Adipocyte (in vitro differentiated cells): ENCODE results near the gene CFAP61.
"Not testable (repeated sequence)": the region's sequence is repeated elsewhere in the genome, so short reads cannot be mapped to it uniquely, and the experiment has no call there.

Experiments used
- DNase-seq: peaks from one replicate; pipeline ENCODE4 v3.0.0-alpha.2; 2015; ENCODE audit warnings: low read depth
- H3K27me3 ChIP-seq: replicated peaks from 2 replicates; pipeline ENCODE4 v1.7.0; 2013; ENCODE audit warnings: mild to moderate bottlenecking, low read length, moderate library complexity; ENCODE audit not compliant: control insufficient read depth, insufficient read depth
- H3K36me3 ChIP-seq: 2 replicates; pipeline ENCODE4 v1.7.0; 2013; ENCODE audit warnings: low read length, mild to moderate bottlenecking, moderate library complexity; ENCODE audit not compliant: control insufficient read depth, insufficient read depth, severe bottlenecking
- H3K4me1 ChIP-seq: 2 replicates; pipeline ENCODE4 v1.7.0; 2013; ENCODE audit warnings: mild to moderate bottlenecking, low read length, moderate library complexity; ENCODE audit not compliant: control insufficient read depth, insufficient read depth
- H3K4me3 ChIP-seq: 2 replicates; pipeline ENCODE4 v1.7.0; 2013; ENCODE audit warnings: mild to moderate bottlenecking, low read length, moderate library complexity
- H3K9ac ChIP-seq: 2 replicates; pipeline ENCODE4 v1.7.0; 2013; ENCODE audit warnings: mild to moderate bottlenecking, low read length, moderate library complexity
- H3K9me3 ChIP-seq: 2 replicates; pipeline ENCODE4 v1.7.0; 2013; ENCODE audit warnings: mild to moderate bottlenecking, low read length, moderate library complexity; ENCODE audit not compliant: control insufficient read depth

The CFAP61 gene

GRCh38 chr20:20096421-20096820 is 44.1 kb downstream of the CFAP61 start:
- H3K36me3 ChIP-seq, result no peaks in the 10 kb centered on the region
- no peaks in the 10 kb centered on the region for H3K9me3 ChIP-seq
- peaks cover 7% of the 10 kb centered on the region for H3K27me3 ChIP-seq
- no peak for DNase-seq
- no peak overlapping the region for H3K9ac ChIP-seq
- no peak overlapping the region for H3K4me3 ChIP-seq
- no peaks in the 10 kb centered on the region for H3K4me1 ChIP-seq

- H3K9me3 ChIP-seq, result peaks cover 7% of the 10 kb centered on the region
- H3K4me1 ChIP-seq, result no peaks in the 10 kb centered on the region
- H3K27me3 ChIP-seq, result peaks cover 2% of the 10 kb centered on the region
Measured at GRCh38 chr20:20100881-20101280, 48.5 kb downstream of the CFAP61 start.

DNA sequence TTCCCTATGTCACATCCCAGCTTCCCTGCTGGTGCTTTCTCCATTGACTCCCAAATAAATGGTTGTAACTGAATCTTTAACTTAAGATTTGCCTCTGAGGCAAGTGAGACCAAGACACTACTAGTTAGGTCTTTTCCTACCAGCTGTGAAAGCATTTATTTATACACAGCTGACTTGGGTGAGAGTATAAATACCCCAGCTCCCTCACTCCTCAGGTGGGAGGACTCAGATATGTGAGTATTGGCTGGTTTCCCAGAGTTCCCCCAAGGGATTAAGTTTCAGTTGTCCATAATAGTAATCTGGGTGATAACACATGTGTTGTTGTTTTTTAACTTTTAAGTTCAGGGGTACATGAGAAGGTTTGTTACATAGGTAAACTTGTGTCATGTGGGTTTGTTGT is 49.8 kb downstream of the CFAP61 start:
- H3K9ac ChIP-seq, result no peak overlapping the region
- peaks cover 2% of the 10 kb centered on the region for H3K27me3 ChIP-seq
- no peaks in the 10 kb centered on the region for H3K36me3 ChIP-seq
- no peaks in the 10 kb centered on the region for H3K4me1 ChIP-seq
- no peak overlapping the region for H3K4me3 ChIP-seq
- peaks cover 7% of the 10 kb centered on the region for H3K9me3 ChIP-seq
- no peak for DNase-seq

More at GRCh38 chr20:20100881-20101280, 48.5 kb downstream of the CFAP61 start:
- Histone ChIP-seq H3K9ac (no peak overlapping the region), H3K36me3 (no peaks in the 10 kb centered on the region), H3K4me3 (no peak overlapping the region)
- no peak for DNase-seq

DNA sequence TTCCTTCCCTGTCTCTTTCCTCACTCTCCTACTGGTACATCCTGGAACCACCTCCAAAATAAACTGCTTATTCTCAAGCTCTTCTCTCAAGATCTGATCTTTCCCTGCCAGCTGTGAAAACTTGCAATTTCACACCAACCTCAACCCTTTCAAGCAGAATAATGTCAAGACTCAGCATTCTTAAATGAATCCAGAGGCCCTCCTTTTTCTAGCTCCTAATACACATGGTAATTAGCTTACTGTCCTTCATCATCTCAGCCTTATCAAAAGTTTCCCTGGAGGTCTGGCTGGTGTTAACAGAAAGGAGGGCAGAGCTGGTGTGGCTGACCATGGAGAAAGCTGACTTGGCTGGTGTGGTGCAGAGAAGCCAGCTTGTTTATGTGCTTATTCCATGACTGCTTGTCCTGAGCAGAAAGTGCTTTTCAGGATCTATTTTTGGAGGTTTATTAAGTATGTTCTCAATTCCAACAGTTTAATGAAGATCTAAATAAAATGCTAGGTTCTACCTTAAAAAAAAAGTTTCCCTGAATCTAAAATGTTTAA is 50.5 kb downstream of the CFAP61 start:
- peaks cover 7% of the 10 kb centered on the region for H3K9me3 ChIP-seq
- peaks cover 1% of the 10 kb centered on the region for H3K27me3 ChIP-seq
- H3K4me1 ChIP-seq, result no peaks in the 10 kb centered on the region
- H3K4me3 ChIP-seq, result no peak overlapping the region
- H3K36me3 ChIP-seq, result no peaks in the 10 kb centered on the region
- H3K9ac ChIP-seq, result no peak overlapping the region
- DNase-seq, result no peak

GRCh38 chr20:20103486-20103885 is 51.2 kb downstream of the CFAP61 start:
- no peaks in the 10 kb centered on the region for H3K36me3 ChIP-seq
- no peak overlapping the region for H3K4me3 ChIP-seq
- no peak for DNase-seq
- no peaks in the 10 kb centered on the region for H3K27me3 ChIP-seq
- peaks cover 7% of the 10 kb centered on the region for H3K9me3 ChIP-seq
- H3K4me1 ChIP-seq, result no peaks in the 10 kb centered on the region
- H3K9ac ChIP-seq, result no peak overlapping the region

DNA sequence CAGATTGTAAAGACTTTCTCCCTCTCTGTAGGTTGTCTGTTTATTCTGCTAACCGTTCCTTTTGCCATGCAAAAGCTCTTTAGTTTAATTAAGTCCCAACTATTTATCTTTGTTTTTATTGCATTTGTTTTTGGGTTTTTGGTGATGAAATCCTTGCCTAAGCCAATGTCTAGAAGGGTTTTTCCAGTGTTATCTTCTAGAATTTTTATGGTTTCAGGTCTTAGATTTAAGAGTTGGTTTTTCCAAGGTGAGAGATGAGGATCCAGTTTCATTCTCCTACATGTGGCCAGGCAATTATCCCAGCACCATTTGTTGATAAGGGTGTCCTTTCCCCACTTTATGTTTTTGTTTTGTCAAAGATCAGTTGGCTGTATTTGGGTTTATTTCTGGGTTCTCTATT is 70.9 kb downstream of the CFAP61 start:
- not testable (repeated sequence) for H3K27me3 ChIP-seq, H3K4me1 ChIP-seq, H3K9ac ChIP-seq, H3K36me3 ChIP-seq, H3K4me3 ChIP-seq, DNase-seq
- peaks cover 12% of the 10 kb centered on the region for H3K9me3 ChIP-seq

DNA sequence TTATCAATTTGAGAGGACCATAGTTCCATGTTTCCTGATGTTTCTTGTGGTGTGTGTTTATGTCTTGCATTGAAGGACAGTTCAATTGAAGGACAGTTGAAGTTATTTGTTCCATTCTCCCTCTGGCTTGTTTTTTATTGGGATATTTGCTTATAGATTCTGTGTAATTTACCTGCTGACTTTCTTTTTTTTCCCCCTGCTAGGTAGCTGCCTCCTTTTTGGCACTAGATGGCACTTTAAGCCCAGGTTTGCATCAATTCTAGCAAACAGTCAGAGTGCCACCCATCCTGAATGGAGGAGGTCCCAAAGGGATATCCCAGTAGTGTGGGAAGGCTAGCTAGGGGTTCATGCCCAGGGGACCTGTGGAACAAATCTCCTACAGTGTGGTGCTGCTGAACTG is 78.1 kb downstream of the CFAP61 start:
- Histone ChIP-seq H3K4me3 (no peak overlapping the region), H3K9me3 (peaks cover 34% of the 10 kb centered on the region), H3K9ac (no peak overlapping the region), H3K4me1 (no peaks in the 10 kb centered on the region), H3K36me3 (no peaks in the 10 kb centered on the region), H3K27me3 (no peaks in the 10 kb centered on the region)
- DNase-seq, result no peak

- H3K9ac ChIP-seq, result no peak overlapping the region
- no peaks in the 10 kb centered on the region for H3K27me3 ChIP-seq
- H3K4me3 ChIP-seq, result no peak overlapping the region
- H3K4me1 ChIP-seq, result no peaks in the 10 kb centered on the region
- no peak for DNase-seq
- peaks cover 37% of the 10 kb centered on the region for H3K9me3 ChIP-seq
- no peaks in the 10 kb centered on the region for H3K36me3 ChIP-seq
Measured at GRCh38 chr20:20134941-20135575, 82.7 kb downstream of the CFAP61 start.

- Histone ChIP-seq H3K36me3 (no peaks in the 10 kb centered on the region), H3K9me3 (peaks cover 32% of the 10 kb centered on the region), H3K27me3 (no peaks in the 10 kb centered on the region), H3K4me1 (no peaks in the 10 kb centered on the region), H3K9ac (no peak overlapping the region), H3K4me3 (no peak overlapping the region)
- no peak for DNase-seq
Measured at GRCh38 chr20:20136313-20136712, 84.0 kb downstream of the CFAP61 start.

GRCh38 chr20:20137851-20138250 is 85.5 kb downstream of the CFAP61 start:
- Histone ChIP-seq H3K9me3 (peaks cover 27% of the 10 kb centered on the region), H3K36me3 (no peaks in the 10 kb centered on the region), H3K4me1 (no peaks in the 10 kb centered on the region), H3K27me3 (no peaks in the 10 kb centered on the region), H3K4me3 (no peak overlapping the region), H3K9ac (no peak overlapping the region)
- DNase-seq, result no peak

GRCh38 chr20:20138301-20139064 is 86.2 kb downstream of the CFAP61 start:
- Histone ChIP-seq H3K27me3 (no peaks in the 10 kb centered on the region), H3K9ac (no peak overlapping the region), H3K4me1 (no peaks in the 10 kb centered on the region), H3K36me3 (no peaks in the 10 kb centered on the region), H3K4me3 (no peak overlapping the region), H3K9me3 (peaks cover 20% of the 10 kb centered on the region)
- no peak for DNase-seq
